SK-N-SH (cell line): ENCODE results near the gene CLIC3.

Experiments
- CHD2 ChIP-seq: fragments of 150-350 bp; IDR thresholded peaks from 2 replicates; pipeline ENCODE4 v1.6.1; 2018; ENCODE audit warnings: low read length; ENCODE audit not compliant: partially characterized antibody
- CTCF ChIP-seq: fragments of 200-600 bp; sonication (generic); IDR thresholded peaks from 2 replicates; pipeline ENCODE4 v1.6.1; 2017; ENCODE audit warnings: antibody characterized with exemption, mild to moderate bottlenecking, moderate library complexity
- FOSL2 ChIP-seq: IDR thresholded peaks from 2 replicates; pipeline ENCODE4 v1.4.0; 2012; ENCODE audit warnings: low read depth, mild to moderate bottlenecking, moderate library complexity, borderline replicate concordance
- FOXM1 ChIP-seq: IDR thresholded peaks from 2 replicates; pipeline ENCODE4 v1.4.0; 2012; ENCODE audit warnings: low read depth, mild to moderate bottlenecking
- GATA2 ChIP-seq: sonication (generic); formaldehyde crosslinking; IDR thresholded peaks from 2 replicates; pipeline ENCODE4 v1.5.0; 2020; ENCODE audit warnings: mild to moderate bottlenecking, missing genetic modification reagents
- MAX ChIP-seq: IDR thresholded peaks from 2 replicates; pipeline ENCODE4 v1.4.0; 2012; ENCODE audit warnings: low read depth
- MEF2A ChIP-seq: IDR thresholded peaks from 2 replicates; pipeline ENCODE4 v1.4.0; 2012; ENCODE audit warnings: low read depth, borderline replicate concordance
- POLR2AphosphoS5 ChIP-seq: IDR thresholded peaks from 2 replicates; pipeline ENCODE4 v1.6.1; 2012; ENCODE audit warnings: low read depth, low read length
- RAD21 ChIP-seq: IDR thresholded peaks from 2 replicates; pipeline ENCODE4 v1.6.1; 2012; ENCODE audit warnings: mild to moderate bottlenecking, low read length
- REST ChIP-seq: IDR thresholded peaks from 2 replicates; pipeline ENCODE4 v1.6.1; 2012; ENCODE audit warnings: mild to moderate bottlenecking, low read depth, low read length, moderate library complexity
- TCF12 ChIP-seq: IDR thresholded peaks from 2 replicates; pipeline ENCODE4 v1.4.0; 2012

GRCh38 chr9:136965771-136966484, 30.4 kb downstream of the CLIC3 start:
- no peak for TF ChIP-seq POLR2AphosphoS5
- TF ChIP-seq CTCF = no peak
- no peak for TF ChIP-seq REST
- TF ChIP-seq CHD2 = no peak
- no peak for TF ChIP-seq FOSL2
- no peak for TF ChIP-seq FOXM1
- no peak for TF ChIP-seq MAX
- no peak for TF ChIP-seq RAD21
- TF ChIP-seq MEF2A = no peak
- no peak for TF ChIP-seq TCF12
- TF ChIP-seq GATA2 (CRISPR knock-in tag) = no peak
